ENCODE data around the gene ERCC6.

ERCC6 gene

DNA sequence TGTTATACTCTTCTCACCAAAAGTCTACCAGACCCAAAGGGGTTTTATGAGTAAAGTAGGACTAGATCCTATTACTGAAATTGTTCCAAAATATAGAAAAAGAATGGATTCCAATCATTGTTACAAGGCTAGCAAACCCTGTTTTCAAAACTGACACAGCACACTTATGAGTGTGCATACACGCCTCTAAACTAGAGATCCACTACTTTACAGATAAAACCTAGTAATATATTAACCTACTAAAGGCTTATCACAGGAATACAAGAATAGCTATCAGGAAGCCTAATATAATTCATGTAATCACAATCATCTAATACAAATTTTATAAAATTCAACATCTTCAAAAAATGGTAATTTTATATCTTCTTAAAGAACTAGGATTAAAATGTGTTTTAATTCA lies 52.2 kb downstream of the ERCC6 start:
- no peak for DNase-seq (ENCODE audit: low spot score)
- in situ Hi-C loops (cut with MboI; ENCODE audit: low sequenced_read_pairs, unreplicated experiment): no loop called here
- TF ChIP-seq, protein P1, sequence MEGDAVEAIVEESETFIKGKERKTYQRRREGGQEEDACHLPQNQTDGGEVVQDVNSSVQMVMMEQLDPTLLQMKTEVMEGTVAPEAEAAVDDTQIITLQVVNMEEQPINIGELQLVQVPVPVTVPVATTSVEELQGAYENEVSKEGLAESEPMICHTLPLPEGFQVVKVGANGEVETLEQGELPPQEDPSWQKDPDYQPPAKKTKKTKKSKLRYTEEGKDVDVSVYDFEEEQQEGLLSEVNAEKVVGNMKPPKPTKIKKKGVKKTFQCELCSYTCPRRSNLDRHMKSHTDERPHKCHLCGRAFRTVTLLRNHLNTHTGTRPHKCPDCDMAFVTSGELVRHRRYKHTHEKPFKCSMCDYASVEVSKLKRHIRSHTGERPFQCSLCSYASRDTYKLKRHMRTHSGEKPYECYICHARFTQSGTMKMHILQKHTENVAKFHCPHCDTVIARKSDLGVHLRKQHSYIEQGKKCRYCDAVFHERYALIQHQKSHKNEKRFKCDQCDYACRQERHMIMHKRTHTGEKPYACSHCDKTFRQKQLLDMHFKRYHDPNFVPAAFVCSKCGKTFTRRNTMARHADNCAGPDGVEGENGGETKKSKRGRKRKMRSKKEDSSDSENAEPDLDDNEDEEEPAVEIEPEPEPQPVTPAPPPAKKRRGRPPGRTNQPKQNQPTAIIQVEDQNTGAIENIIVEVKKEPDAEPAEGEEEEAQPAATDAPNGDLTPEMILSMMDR (IDR thresholded peaks at IDR 0.05; ENCODE audit: borderline replicate concordance, control extremely low read depth, extremely low read depth, insufficient read depth, missing control alignments): no peak

DNA sequence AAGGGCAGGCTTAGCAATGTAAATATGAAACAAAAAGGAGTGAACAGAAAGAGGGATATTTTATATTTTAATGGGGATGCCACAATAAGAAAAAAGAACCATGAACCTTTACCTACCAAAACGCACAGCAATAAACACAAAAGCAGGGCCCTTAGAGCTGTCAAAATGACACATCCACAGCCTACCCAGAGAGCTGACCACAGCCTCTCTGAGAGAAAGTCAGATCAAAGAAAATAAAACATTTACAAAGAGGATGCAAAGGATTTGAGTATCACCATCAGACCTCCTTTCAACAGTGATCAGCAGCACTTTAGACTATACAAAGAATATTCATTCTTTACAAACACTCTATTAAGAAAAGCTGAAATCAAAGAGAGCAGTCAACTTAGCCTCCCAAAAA lies 52.9 kb downstream of the ERCC6 start:
- TF ChIP-seq, protein P1 (IDR thresholded peaks at IDR 0.05; ENCODE audit: borderline replicate concordance, control extremely low read depth, extremely low read depth, insufficient read depth, missing control alignments): no peak
- no peak for DNase-seq (ENCODE audit: low spot score)
- in situ Hi-C loops (cut with MboI; ENCODE audit: low sequenced_read_pairs, unreplicated experiment): no loop called here

GRCh38 chr10:49484486-49485235 lies 54.3 kb downstream of the ERCC6 start:
- in situ Hi-C loops (cut with MboI; ENCODE audit: low sequenced_read_pairs, unreplicated experiment): no loop called here
- no peak for DNase-seq (ENCODE audit: low spot score)
- TF ChIP-seq, protein P1 (IDR thresholded peaks at IDR 0.05; ENCODE audit: borderline replicate concordance, control extremely low read depth, extremely low read depth, insufficient read depth, missing control alignments): no peak

GRCh38 chr10:49478819-49479218 lies 60.1 kb downstream of the ERCC6 start:
- DNase-seq (ENCODE audit: low spot score): no peak
- TF ChIP-seq, protein P1 (IDR thresholded peaks at IDR 0.05; ENCODE audit: borderline replicate concordance, control extremely low read depth, extremely low read depth, insufficient read depth, missing control alignments): no peak
- in situ Hi-C loops (cut with MboI; ENCODE audit: low sequenced_read_pairs, unreplicated experiment): no loop called here

DNA sequence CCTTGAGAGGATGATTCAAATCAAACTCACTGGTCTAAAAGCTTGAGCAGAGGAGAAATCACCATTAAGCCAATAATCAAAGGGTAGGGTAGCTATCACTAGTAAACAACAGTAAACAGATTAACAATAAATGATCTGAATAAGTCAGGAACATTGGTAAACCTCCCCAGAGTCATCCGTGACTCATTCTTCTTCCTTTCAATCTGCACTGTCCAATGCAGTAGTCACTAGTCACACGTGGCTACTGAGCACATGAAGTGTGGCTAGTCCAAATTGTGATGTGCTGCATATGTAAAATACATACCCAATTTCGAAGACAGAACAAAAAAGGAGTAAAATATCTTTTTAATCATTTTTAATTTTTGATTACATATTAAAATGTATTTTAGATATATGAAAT lies 64.0 kb downstream of the ERCC6 start:
- TF ChIP-seq, protein P1 (IDR thresholded peaks at IDR 0.05; ENCODE audit: borderline replicate concordance, control extremely low read depth, extremely low read depth, insufficient read depth, missing control alignments): no peak
- no peak for DNase-seq (ENCODE audit: low spot score)
- in situ Hi-C loops (cut with MboI; ENCODE audit: low sequenced_read_pairs, unreplicated experiment): no loop called here

- DNase-seq (ENCODE audit: low spot score): no peak
- in situ Hi-C loops (cut with MboI; ENCODE audit: low sequenced_read_pairs, unreplicated experiment): no loop called here
- TF ChIP-seq, protein P1 (IDR thresholded peaks at IDR 0.05; ENCODE audit: borderline replicate concordance, control extremely low read depth, extremely low read depth, insufficient read depth, missing control alignments): no peak
Measured at GRCh38 chr10:49471532-49471931, 67.4 kb downstream of the ERCC6 start.

Data from GM13976 (cell line).